Epidermal melanocyte (primary cell): Measurements from ENCODE around the gene PLEKHG4B.
A peak's percentile ranks its signal among the peaks of the same experiment; 100 is the strongest.
"Not testable (repeated sequence)": the region's sequence is repeated elsewhere in the genome, so short reads cannot be mapped to it uniquely, and the experiment has no call there.

Experiments
- DNase-seq: peaks from one replicate; pipeline ENCODE4 v3.0.0; 2011; ENCODE audit warnings: low spot score; ENCODE audit not compliant: insufficient read length

Gene PLEKHG4B

DNA sequence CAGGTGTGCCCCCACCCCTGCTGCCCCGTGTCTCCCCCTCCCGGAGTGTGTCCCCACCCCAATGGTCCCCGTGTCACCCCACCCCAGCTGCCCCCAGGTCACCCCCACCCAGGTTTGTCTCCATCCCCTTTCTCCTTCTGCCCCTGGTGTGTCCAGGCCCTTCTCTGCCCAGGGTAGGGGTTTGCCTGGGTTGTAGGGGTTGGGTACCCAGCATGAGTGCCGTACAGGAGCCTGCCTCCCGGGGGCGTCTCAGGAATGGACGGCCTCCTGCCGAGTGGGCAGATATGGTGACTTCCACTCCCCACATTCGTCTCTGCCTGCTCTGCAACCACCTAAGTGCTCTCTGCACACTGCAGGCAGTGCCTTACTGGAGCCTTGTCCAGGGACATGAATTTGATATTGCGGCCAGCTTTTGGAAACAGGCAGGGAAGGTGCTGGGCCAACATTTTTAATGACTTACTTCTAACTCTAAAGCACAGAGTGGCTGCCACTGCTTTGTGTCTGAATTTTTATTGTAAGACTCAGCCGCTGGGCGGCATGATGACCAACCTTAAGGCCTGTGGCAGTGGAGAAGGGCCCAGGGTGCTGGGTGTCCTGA, 106.0 kb downstream of the PLEKHG4B start:
- peak; percentile 0 for DNase-seq

DNA sequence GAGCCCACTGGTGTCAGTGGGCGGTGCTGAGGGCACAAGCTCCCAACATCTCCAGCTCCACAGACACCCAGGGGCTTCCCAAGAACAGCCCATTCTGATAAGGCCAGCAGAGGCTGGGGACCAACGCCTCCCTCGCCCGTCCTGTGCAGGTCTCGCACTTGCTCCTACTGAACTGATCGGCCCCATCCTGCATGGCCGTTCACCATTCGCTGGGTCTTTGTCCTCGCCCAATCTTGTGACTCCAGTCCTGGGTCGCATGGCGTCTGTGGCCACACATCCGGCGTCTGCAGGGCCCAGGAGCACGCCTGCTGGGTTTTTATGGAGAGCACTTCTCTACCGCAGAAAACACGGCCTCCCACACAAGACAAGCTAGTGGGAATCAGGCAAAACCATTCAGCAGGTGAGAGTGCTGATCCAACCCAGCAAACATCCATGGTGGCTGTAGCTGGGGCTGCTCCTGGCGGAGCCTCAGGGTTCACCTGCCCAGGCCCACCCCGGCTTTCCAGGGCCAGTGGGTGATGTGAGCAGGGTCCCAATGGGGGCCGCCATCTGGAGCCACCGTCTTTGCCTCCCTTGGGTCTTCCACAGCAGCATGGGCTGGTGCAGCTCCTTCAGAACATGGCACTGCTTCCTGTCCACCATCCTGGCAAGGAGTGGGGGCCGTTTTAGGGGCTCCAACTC, 106.7 kb downstream of the PLEKHG4B start:
- DNase-seq = peak; percentile 15

DNA sequence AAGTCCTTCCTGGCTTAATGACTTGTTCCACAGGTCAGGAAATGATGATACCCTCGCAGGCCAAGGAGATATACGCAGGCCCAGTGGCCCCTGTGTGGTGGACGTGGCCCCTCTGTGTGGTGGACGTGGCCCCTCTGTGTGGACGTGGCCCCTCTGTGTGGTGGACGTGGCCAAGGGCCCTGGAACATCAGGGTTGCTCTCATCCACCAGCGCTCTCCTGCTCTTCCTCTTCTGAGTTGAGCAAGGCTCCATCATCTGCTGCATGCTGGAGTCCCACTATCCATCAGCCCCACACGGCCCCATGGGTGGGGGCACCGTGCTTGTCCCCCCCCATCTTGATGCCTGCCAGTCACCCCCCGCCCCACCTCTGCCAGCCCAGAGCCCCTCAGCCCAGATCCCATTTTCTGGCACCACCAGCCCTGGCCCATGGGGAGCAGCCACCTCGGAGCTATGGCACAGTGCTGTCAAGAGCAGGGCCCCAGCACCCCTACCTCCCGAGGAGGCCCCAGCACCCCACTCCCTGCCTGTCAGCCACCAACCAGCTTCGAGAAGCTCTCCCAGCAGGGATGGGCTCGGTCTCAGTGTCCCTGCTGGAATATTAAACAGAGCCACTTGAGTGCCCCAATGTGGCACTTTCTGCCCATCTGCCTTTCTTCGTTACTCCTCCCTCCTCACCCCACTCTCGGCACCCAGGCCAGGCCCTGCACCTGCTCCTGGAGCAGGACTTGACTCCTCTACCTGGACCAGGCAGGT, 107.4 kb downstream of the PLEKHG4B start:
- peak; percentile 12 for DNase-seq

DNA sequence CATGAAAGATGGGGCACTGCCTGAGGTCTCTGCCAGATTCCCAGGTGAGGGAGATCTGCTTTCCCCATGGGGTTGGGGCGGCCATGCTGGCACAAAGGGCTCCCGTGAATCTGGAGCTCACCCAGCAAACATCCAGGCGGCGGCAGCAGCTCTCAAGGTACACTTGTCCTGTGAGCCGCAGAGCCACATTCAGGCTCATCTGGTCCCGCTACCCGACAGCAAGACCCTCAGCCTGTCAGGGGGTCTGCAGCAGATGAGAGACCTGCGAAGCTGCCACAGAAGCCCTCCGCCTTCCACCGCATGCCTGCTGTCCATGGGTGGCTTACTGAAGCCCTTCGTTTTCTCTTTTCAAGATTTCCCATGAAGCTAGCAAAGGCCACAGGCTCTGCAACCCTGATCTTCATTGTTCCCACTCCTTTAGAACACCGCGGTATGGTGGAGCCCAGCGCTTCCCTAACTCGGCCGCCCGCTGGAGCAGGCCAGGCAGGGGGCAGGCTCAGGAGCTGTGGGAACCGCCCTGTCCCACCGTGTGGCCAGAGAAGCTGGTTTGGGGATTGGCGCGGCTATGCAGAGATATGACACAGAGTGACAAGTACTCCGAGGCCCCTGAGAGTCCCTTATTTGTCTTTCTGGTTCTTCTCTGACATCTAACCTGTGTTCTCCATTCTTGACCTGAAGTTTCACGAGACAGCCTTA, 108.1 kb downstream of the PLEKHG4B start:
- peak; percentile 11 for DNase-seq

DNA sequence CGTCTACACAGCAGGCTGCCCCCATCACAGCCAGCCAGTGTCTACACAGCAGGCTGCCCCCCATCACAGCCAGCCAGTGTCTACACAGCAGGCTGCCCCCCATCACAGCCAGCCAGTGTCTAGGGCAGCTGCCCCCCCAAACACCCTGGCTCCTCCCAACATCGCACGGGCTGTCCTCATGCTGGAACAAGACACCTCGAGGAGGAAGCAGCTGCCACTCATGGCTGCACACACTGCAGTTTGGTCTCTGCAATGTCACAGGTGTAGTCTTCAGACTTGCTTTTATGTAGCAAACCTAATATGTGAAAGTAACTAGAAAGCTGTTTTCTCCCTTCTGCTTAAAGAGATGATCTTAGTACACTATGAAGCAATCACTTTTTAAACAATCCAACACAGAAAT, 109.0 kb downstream of the PLEKHG4B start:
- DNase-seq = peak; percentile 9

DNA sequence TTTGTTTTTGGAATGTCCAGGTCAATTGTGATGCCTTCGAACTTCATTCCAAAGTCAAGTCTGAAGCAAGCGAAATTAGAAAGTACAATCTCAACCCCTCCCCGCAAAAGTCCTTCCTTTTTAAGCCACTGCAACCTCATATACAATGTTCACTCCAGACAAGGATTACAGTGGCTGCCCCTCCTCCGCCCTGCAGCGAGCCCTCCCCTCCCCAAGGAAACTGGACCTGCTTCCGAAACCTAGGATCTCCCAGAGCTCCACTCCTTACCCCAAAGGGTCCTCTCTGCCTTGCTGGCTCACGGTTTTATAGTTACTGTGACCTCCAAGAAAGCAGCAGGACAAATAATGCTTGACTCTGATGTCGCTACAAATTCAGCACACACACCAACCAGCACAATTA, 109.7 kb downstream of the PLEKHG4B start:
- peak; percentile 9 for DNase-seq

DNA sequence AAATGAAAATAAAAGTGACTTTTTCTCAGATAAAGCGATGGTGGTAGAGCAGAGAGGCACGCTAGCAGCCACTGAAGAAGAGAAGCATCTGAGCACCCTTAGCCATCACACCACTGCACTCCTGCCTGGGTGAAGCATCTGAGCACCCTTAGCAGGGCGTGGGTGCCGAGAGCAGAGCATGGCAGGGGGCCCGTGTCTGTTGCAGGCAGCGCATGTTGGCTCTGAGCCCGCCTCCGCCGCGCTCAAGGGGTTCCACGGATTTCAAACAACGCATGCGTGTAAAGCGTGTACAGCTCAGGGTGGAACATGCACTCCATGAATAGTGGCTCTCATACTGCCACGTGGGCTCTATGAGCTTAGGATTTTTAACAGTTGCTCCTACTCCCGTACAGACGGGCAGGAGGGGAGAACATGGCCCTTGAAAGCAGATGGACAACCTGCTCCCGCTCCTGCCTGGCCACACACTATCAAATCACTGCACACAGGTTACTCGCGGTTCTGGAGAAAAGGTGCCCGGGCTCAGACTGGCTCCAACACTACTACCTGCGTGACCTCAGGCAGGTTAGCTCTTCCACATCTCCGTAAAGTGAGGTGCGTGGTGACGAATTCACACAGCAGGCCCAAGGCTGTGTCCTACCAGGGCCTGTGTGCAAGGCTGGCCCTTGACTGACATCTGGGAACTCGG, 111.4 kb downstream of the PLEKHG4B start:
- no peak for DNase-seq

DNA sequence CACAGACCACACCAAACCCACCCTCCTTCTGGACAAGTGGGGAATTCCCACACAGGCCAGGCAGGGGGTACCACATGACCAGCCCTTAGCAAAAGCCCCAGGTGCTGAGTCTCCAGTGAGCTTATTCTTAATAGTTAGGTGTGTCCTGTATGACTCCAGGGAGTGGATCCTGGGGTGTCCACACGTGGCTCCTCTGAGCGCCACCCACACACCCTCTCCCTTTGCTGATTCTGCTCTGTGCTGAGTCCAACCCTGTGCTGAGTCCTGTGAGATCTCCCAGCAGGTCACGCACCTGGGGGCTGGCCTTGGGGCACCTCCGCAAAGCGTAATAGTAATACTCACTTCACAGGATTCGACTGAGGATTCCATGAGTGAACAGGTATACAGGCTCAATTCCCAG, 112.0 kb downstream of the PLEKHG4B start:
- no peak for DNase-seq

DNA sequence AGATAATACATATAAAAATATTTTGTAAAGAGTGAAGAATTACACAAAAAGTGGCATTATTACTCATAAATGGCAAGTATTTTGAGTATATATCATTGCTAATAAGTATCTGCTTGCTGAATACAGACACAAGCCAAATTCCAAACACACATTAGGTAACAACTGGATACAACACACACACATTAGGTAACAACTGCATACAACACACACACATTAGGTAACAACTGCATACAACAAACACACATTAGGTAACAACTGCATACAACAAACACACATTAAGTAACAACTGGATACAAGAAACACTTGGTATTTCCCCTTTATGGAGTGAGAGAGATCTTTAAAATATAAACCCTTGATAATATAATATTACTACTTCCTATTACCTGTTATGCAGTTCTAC, 112.5 kb downstream of the PLEKHG4B start:
- no peak for DNase-seq

DNA sequence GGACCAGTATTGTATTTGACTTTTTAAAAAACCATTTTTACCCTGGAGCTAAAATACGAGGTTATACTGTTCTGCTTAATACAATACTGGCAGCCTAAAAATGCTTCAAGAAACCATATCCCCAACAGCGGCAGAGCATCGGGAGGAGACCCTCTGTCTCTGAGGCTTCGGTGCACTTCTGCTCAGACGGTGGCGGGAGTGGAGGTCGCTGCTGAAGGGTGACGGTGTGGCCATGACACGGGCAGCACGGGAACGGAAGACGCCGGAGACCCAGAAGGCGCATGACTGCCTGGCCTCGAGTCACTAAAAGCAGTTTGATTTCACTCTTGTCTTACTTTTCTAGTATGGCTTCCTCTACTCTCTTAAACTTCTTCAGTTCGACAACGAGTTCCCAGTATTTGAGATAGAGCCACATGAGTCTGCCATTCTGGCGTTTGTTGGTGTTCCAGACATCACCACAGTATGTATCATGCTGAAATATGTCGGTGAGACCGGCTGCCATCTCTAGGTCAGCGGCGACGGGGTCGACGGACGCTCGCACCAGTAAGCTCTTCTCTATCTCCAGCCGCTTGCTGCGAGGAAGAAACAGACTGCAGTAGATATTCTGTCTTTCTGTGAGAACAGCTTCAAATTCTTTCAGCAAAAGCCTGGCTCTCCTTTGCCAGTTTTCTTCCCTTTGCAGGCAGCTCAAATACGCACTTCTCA, 113.2 kb downstream of the PLEKHG4B start:
- no peak for DNase-seq

DNA sequence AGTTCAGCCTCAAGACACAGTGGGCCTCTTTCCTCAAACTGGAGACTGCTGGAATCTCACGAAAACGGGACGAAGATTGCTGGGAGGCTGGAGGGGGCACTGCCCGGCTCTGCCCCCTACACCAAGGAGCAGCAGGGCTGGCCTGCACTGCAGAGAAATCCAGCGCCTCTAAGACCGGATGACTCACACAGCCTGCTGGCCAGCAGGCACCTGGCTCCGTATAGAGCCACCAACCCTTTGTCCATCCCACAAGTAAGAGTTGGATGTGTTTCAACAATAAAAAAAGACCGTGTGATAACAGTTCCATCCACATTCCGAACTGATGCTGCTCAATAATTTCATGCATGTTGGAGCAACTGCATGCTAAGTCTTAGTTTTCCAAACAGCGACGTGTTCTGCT, 114.4 kb downstream of the PLEKHG4B start:
- no peak for DNase-seq

DNA sequence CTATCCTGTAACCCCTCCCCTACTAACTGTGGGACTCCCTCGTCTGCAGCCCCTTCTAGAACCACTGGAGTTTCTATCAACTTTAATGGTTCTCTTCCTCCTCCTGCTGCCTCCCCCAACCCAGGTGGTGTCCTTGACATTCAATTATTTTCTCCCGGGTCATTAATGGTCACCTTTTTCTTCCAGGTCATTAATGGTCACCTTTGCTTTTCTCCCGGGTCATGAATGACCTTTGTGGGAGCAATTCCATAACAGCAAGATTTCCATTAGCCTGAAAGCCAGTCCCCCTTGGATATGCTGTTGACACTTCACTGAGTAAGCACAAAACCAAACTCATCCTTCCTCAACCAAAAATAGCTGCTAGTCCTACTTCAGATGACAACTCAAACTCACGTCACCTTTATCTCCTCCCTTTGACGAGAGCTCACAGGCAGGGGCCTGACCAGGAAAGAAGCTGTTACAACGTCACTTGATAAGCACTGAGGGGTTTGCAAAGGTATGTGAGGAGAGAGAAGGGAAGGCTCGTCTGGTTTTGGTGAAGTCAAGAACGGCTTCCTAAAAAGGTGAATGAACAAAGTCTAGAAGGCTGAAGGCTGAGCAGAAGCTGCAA, 115.1 kb downstream of the PLEKHG4B start:
- no peak for DNase-seq

DNA sequence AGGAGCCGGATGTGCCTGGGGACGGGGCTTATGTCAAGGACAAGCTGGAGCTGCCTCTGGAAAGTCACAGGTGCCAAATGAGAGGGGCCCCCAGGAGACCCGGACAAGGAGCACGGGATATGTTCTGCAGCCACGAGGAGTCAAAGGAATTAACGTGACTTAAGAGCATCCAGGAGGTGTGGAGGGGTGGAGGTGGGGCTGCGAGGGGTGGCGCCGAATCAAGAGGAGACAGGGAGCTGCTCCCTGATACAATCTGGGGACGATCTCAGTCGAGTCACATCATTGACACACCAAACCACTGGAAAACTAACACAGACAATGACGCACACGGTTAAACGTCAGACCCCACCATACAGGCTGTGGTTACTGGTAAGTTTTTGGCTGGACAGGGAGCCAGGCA, 115.6 kb downstream of the PLEKHG4B start:
- no peak for DNase-seq

DNA sequence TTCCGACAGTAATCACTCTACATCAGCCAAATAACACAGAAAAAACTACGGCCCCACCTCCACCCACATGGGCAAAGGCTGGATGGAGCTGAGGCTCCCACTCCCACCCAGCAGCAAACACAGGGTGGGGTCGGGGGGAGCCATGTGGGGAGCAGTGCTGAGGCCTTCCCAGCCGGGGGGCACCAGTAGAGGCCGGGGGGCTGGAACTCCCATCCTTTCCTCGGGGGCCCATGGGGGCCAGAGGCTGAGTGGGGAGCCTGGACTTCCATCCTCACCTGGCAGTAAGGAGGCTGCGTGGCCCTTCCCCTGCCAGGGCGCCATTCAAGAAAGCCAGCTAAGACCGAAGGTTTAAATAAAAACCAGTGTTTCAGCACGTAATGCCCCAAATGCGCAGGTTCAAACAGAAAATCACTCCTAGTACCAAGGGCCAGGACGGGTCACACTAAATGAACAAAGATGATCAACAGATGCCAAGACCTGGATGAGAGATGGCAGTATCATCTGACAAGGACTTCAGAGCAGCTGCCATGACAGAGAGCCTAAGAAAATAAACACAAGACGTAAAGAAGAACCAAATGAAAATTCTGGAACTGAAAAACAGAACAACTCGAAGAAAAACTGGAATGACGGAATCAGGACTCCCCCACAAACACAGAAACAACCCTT, 116.6 kb downstream of the PLEKHG4B start:
- no peak for DNase-seq

DNA sequence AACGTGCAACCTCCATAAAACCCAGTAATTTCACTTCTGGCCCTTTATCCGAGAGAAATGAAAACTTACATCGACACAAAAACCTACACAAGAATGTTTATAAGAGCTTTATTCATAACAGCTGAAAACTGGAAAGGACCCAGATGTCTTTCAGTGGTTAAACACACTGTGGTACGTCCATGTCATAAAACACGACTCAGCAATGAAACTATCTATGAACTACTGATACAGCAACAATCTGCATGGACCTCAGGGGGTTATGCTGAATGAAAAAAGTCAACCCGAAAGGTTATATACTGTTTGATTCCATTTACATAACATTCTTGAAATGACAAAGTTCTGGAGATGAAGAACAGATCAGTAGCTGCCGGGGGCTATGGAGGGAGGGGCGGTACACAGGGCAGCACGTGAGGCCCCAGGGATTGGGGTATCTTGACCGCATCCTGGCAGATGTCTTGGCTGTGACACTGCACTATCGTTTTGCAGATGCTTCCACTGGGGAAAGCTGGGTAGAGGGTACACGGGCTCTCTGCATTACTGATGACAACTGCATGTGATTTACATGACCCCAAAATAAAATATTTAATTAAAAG, 121.9 kb downstream of the PLEKHG4B start:
- no peak for DNase-seq

DNA sequence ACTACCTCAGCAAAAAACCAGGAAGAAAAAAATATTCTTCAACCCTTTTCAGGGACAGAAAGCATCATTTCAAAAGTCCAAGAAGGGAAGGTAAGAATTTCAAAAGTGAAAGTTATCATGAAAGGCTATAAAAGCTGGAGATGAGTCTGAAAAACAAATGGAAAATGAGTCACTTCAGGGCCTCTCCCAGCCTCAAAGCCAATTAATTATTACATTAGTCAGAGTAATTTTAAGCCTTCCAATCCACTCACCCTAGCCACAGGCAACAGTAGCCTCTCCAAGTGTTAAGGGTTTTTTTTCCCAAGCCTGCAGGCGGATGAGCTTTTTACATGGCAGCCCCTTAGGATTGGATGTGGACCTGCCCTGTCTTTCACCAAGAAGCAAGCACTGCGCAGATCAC, 123.3 kb downstream of the PLEKHG4B start:
- DNase-seq = not testable (repeated sequence)

DNA sequence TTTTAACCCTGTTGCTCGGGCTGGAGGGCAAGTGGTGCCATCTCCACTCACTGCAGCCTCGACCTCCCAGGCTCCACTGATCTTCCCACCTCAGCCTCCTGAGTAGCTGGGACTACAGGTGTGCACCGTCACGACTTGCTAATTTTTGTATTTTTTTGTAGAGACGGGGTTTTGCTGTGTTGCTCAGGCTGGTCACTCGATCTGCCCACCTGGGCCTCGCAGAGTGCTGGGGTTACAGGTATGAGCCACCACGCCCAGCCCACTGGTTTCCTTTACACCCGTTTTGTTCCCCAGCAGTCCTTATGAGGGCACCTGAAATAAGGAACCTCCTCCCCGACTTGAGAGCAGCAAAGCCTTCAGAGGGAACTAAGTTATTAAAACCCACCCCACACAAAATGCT, 124.1 kb downstream of the PLEKHG4B start:
- DNase-seq = not testable (repeated sequence)

DNA sequence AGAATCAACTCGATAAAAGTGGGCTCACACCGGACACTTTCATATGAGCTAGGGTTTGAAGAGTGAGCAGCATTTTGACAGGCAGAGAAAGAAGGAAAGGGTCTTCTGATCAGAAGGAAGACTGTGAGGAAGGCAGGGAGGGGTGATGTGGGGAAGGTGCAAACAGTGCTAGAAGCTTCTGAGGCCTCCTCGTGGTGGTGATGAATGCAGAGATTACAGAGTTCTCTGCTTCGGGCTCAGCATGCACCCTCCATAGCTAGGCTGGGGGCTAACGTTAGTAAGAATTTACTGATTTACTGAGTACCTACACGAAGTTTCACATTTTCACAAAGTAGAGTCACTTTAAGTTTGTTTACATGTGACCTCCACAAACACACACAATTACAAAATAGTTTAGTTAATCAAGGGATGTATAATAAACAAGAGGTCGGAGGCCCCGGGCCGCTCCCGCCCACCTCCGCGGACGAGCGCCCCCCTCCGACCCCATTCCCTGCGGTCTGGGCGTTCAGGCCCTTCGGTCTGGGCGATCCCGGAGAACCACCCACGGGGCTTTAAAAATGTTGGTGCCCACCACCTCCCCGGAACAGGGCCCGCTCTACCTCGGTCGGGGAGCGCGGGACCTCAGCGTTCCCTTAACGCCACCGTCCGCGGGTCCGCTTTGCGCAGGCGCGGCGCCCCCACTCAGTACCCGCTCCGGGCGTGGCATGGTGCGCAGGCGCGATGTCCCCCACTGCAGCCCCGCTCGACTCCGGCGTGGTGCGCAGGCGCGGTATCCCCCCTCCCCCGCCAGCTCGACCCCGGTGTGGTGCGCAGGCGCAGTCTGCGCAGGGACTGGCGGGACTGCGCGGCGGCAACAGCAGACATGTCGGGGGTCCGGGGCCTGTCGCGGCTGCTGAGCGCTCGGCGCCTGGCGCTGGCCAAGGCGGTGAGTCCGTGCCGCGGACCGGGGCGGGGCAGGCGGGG, 125.8 kb downstream of the PLEKHG4B start, which contains the start of the genes CCDC127 and SDHA:
Gene CCDC127 (minus strand): TSS at position 660 of the 963 bp plus-strand sequence. CDS start 1,304 bp downstream, outside the sequence.
Gene SDHA (plus strand): TSS at position 827 of the 963 bp plus-strand sequence. CDS start 36 bp downstream, at position 863.
- DNase-seq = peak; percentile 98
